ENCODE measurements around the gene KCNJ2.

KCNJ2 gene

DNA sequence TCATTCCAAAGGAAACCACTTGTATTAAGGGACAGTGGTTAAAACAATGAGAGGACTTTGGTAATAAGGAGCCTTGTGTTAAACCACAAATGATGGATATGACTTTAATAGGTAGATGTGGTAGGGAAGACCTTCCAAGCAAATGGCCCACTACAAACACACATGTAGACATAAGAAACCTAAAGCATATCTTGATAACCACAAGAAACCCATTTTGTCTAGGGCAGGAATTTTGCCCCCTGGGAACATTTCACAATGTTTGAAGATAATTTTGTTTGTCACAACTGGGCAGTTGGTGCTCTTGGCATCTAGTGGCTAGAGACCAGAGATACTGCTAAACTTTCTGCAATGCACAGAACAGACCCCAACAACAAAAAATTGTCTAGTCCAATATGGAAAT lies 25.8 kb downstream of the KCNJ2 start:
- H3K4me3 ChIP-seq (ENCODE audit: insufficient read depth, low read depth, low read length, poor library complexity, severe bottlenecking) = no peak overlapping the region
- H3K4me1 ChIP-seq (ENCODE audit: control insufficient read depth, insufficient read depth, low read length, poor library complexity, severe bottlenecking) = no peaks in the 10 kb centered on the region
- no peaks in the 10 kb centered on the region for H3K9me3 ChIP-seq (ENCODE audit: control insufficient read depth, low read length)
- H3K27ac ChIP-seq (ENCODE audit: insufficient read depth, low read length, poor library complexity, severe bottlenecking) = no peak overlapping the region
- no peak for DNase-seq
- no peaks in the 10 kb centered on the region for H3K27me3 ChIP-seq (replicated peaks; ENCODE audit: control insufficient read depth, insufficient read depth, low read length, poor library complexity, severe bottlenecking)
- H3K36me3 ChIP-seq (ENCODE audit: control insufficient read depth, insufficient read depth, low read length) = no peaks in the 10 kb centered on the region

DNA sequence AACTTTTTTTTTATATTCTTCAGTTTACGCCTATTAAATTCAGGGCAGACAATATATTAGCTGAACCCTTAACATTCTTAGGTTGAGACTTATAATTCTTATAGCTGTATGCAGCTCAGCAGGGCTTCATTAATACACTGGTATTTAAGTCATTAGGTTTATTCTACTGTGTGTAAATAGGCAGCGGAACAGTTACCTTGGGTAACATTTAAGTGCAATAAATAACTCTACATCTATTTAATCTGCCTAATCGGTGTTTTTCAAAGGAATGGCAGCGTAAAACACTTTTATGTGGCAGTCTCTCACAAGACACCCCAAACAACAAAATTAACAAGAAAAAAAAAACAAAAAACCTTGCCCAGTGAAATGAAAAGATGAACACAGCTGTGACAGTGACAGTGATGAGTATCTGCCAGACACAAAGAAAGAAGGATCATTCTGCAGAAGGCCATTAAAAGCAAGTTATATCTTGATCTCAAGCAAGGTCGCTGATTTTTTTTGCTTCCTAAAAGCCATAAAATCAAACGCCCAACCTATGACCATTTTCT lies 32.6 kb downstream of the KCNJ2 start:
- Histone ChIP-seq H3K27me3 (replicated peaks; ENCODE audit: control insufficient read depth, insufficient read depth, low read length, poor library complexity, severe bottlenecking) (no peaks in the 10 kb centered on the region), H3K4me1 (ENCODE audit: control insufficient read depth, insufficient read depth, low read length, poor library complexity, severe bottlenecking) (no peaks in the 10 kb centered on the region), H3K9me3 (ENCODE audit: control insufficient read depth, low read length) (no peaks in the 10 kb centered on the region), H3K36me3 (ENCODE audit: control insufficient read depth, insufficient read depth, low read length) (no peaks in the 10 kb centered on the region), H3K4me3 (ENCODE audit: insufficient read depth, low read depth, low read length, poor library complexity, severe bottlenecking) (no peak overlapping the region), H3K27ac (ENCODE audit: insufficient read depth, low read length, poor library complexity, severe bottlenecking) (no peak overlapping the region)
- no peak for DNase-seq

DNA sequence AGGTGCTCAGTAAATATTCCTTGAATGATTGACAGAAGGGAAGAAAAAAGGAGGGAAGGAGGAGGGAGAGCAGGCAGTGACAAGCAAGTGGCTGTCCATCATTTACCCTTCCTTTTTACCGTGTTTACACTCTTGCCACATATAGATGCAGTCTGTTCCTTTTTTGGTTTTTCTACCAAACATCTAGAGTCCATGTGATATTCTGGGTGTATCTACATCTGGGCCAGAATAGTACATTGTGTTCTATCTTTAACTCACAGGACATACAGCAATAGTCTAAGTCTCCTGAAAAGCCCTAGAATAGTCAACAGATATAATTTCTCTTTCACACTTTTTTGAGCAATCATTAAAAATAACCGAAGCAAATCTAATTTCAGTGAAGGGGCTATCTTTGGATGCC lies 33.5 kb downstream of the KCNJ2 start:
- Histone ChIP-seq H3K27me3 (replicated peaks; ENCODE audit: control insufficient read depth, insufficient read depth, low read length, poor library complexity, severe bottlenecking) (no peaks in the 10 kb centered on the region), H3K4me1 (ENCODE audit: control insufficient read depth, insufficient read depth, low read length, poor library complexity, severe bottlenecking) (no peaks in the 10 kb centered on the region), H3K36me3 (ENCODE audit: control insufficient read depth, insufficient read depth, low read length) (no peaks in the 10 kb centered on the region), H3K27ac (ENCODE audit: insufficient read depth, low read length, poor library complexity, severe bottlenecking) (no peak overlapping the region), H3K4me3 (ENCODE audit: insufficient read depth, low read depth, low read length, poor library complexity, severe bottlenecking) (no peak overlapping the region), H3K9me3 (ENCODE audit: control insufficient read depth, low read length) (no peaks in the 10 kb centered on the region)
- DNase-seq = no peak

DNA sequence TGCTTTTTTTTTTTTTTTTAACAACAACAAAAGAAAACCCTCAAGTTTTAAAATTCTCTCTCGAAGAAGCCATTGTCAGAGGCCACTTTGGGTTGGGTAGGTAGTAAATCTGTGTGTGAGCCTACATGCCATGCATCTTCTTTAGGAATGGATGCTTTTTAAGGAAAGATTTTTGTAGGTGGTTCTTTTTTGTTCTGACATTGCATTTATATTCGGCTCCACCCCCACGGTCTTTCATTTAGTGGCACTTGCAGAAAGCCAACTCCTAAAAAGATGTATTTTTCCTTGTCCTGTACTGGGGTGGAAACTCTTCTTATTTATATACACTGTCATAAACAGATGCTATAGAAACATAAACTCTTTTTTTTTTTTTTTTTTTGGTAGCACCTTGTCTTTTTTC lies 35.1 kb downstream of the KCNJ2 start:
- no peaks in the 10 kb centered on the region for H3K9me3 ChIP-seq (ENCODE audit: control insufficient read depth, low read length)
- H3K27ac ChIP-seq (ENCODE audit: insufficient read depth, low read length, poor library complexity, severe bottlenecking) = no peak overlapping the region
- H3K4me3 ChIP-seq (ENCODE audit: insufficient read depth, low read depth, low read length, poor library complexity, severe bottlenecking) = no peak overlapping the region
- no peaks in the 10 kb centered on the region for H3K36me3 ChIP-seq (ENCODE audit: control insufficient read depth, insufficient read depth, low read length)
- H3K27me3 ChIP-seq (replicated peaks; ENCODE audit: control insufficient read depth, insufficient read depth, low read length, poor library complexity, severe bottlenecking) = no peaks in the 10 kb centered on the region
- no peaks in the 10 kb centered on the region for H3K4me1 ChIP-seq (ENCODE audit: control insufficient read depth, insufficient read depth, low read length, poor library complexity, severe bottlenecking)
- no peak for DNase-seq

DNA sequence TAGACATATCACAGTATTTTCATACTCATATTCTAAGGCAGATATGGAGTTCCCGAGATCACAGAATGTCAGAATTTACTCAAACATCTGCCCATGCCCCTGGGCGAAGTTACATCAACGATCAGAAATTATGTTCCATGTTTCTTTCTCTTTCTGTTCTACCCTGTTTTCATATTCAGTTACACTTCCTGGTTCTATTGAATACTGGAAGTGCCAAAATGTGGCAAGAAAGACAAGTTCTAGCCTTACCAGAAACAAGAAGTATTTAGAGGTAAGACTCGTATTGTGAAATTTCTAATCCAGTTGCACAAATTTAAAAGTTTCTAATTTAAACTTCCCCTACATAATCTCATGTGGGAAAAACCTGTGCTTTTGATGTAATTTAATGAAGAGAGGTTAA lies 36.1 kb downstream of the KCNJ2 start:
- no peaks in the 10 kb centered on the region for H3K9me3 ChIP-seq (ENCODE audit: control insufficient read depth, low read length)
- no peaks in the 10 kb centered on the region for H3K4me1 ChIP-seq (ENCODE audit: control insufficient read depth, insufficient read depth, low read length, poor library complexity, severe bottlenecking)
- no peaks in the 10 kb centered on the region for H3K27me3 ChIP-seq (replicated peaks; ENCODE audit: control insufficient read depth, insufficient read depth, low read length, poor library complexity, severe bottlenecking)
- no peaks in the 10 kb centered on the region for H3K36me3 ChIP-seq (ENCODE audit: control insufficient read depth, insufficient read depth, low read length)
- no peak overlapping the region for H3K4me3 ChIP-seq (ENCODE audit: insufficient read depth, low read depth, low read length, poor library complexity, severe bottlenecking)
- H3K27ac ChIP-seq (ENCODE audit: insufficient read depth, low read length, poor library complexity, severe bottlenecking) = no peak overlapping the region
- DNase-seq = no peak

DNA sequence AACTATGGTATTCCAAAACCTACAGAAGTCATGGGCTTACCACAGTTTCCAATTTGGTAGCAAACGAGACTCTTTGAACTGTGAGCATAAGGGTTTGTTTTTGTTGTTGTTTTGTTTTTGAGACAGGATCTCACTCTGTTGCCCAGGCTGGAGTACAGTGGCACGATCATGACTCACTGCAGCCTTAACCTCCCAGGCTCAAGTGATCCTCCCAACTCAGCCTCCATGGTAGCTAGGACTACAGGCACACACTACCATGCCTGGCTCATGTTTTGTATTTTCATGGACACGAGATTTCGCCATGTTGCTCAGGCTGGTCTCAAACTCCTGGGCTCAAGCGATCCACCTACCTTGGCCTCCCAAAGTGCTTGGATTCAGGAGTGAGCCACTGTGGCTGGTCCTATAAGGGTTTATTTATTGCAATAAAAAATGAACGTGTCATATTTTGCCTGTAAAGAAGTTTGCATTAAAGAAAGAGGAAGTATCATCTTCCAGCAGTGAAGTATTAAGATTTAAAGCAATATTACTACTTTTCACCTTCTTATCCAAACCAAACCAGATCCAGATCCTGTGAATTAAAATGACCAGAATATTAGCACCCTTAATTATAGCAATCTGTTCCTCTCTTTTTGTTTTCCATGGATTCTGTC lies 37.2 kb downstream of the KCNJ2 start:
- DNase-seq = no peak
- Histone ChIP-seq H3K9me3 (ENCODE audit: control insufficient read depth, low read length) (no peaks in the 10 kb centered on the region), H3K36me3 (ENCODE audit: control insufficient read depth, insufficient read depth, low read length) (no peaks in the 10 kb centered on the region), H3K4me1 (ENCODE audit: control insufficient read depth, insufficient read depth, low read length, poor library complexity, severe bottlenecking) (no peaks in the 10 kb centered on the region), H3K27me3 (replicated peaks; ENCODE audit: control insufficient read depth, insufficient read depth, low read length, poor library complexity, severe bottlenecking) (no peaks in the 10 kb centered on the region), H3K27ac (ENCODE audit: insufficient read depth, low read length, poor library complexity, severe bottlenecking) (no peak overlapping the region), H3K4me3 (ENCODE audit: insufficient read depth, low read depth, low read length, poor library complexity, severe bottlenecking) (no peak overlapping the region)

DNA sequence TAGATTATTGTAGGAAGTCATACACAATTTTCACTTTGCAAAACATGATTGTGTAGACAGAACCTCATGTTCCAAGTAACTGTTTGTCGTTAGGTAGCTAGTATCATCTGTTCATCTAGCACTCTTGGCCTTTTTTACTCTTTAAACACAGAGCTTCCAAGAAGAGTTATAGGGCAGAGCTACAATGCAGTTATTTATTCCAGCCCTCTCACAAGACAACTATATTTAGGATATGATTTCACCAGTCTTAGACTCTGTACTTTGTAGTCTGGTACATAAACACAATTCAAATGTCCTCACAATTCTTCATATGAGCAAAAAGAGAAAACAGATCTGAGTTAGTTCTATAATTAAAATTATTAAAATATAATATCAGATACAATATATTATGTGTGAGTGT lies 37.9 kb downstream of the KCNJ2 start:
- no peaks in the 10 kb centered on the region for H3K4me1 ChIP-seq (ENCODE audit: control insufficient read depth, insufficient read depth, low read length, poor library complexity, severe bottlenecking)
- no peaks in the 10 kb centered on the region for H3K9me3 ChIP-seq (ENCODE audit: control insufficient read depth, low read length)
- no peak overlapping the region for H3K27ac ChIP-seq (ENCODE audit: insufficient read depth, low read length, poor library complexity, severe bottlenecking)
- no peak overlapping the region for H3K4me3 ChIP-seq (ENCODE audit: insufficient read depth, low read depth, low read length, poor library complexity, severe bottlenecking)
- no peak for DNase-seq
- no peaks in the 10 kb centered on the region for H3K27me3 ChIP-seq (replicated peaks; ENCODE audit: control insufficient read depth, insufficient read depth, low read length, poor library complexity, severe bottlenecking)
- H3K36me3 ChIP-seq (ENCODE audit: control insufficient read depth, insufficient read depth, low read length) = no peaks in the 10 kb centered on the region

DNA sequence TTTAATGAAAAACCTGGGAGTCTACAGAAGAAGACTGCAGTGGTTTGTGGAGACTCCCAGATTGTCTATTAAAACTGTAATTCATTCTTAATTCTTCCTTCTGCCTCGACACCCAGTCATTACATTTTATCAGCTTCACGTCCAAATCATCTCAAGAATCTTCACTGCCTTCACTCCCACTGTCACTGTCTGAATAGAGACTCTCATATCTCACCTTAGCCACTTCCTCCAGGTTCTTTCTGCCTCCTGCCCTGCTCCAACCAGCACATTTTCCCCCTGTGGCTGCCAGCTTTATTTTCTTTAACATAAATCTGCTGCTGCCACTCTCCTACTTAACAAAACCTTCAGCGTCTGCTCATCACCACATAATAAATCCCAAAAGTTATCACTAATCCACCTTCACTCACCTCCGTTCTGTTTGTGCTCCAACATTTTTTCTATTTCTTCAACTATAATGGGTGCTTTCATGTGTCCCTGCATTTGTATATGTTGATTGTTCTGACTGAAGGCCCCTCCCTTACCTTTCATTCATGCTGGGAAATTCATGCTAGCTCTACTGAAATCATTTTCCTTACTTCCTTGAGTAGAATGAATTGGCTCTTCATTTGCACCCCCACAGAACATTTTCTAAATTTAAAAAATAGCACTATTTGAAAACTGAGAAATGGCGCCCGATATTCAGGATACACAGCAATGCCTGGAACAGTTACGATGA lies 38.9 kb downstream of the KCNJ2 start:
- no peaks in the 10 kb centered on the region for H3K9me3 ChIP-seq (ENCODE audit: control insufficient read depth, low read length)
- DNase-seq = no peak
- H3K4me3 ChIP-seq (ENCODE audit: insufficient read depth, low read depth, low read length, poor library complexity, severe bottlenecking) = no peak overlapping the region
- H3K27ac ChIP-seq (ENCODE audit: insufficient read depth, low read length, poor library complexity, severe bottlenecking) = no peak overlapping the region
- H3K4me1 ChIP-seq (ENCODE audit: control insufficient read depth, insufficient read depth, low read length, poor library complexity, severe bottlenecking) = no peaks in the 10 kb centered on the region
- no peaks in the 10 kb centered on the region for H3K36me3 ChIP-seq (ENCODE audit: control insufficient read depth, insufficient read depth, low read length)
- H3K27me3 ChIP-seq (replicated peaks; ENCODE audit: control insufficient read depth, insufficient read depth, low read length, poor library complexity, severe bottlenecking) = no peaks in the 10 kb centered on the region

DNA sequence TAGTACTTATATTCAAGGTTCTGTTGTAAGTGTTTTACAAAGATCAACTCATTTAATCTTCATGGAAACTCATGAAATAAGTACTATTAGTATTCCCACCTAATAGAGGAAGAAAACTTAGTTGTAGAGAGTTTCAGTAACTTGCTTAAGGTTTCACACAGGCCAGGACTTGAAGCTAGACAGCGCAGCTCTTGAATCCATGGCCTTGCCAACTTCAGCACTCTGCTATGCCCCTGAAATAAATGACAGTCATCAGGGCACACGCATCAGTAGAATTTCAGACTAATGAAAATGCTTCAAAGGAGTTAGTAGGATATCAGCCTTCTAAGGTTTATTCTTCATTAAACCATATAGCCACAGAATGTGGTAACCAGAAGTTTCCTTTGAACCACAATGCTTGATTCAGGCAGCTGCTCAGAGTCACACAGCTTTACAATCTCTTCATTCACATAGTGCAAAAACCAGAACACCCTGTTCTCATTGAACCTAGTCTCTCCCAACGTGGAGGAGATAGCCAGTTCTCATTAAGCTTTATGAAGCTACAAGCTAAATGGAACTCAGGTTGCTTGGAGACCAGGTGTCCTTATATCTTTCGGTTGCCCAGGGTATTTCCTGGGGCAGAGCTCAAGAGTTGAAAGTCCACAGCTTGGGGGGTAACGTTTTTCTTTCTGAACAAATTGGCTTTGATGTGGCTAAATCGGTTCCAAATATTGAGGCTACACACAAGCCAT lies 39.7 kb downstream of the KCNJ2 start:
- H3K27ac ChIP-seq (ENCODE audit: insufficient read depth, low read length, poor library complexity, severe bottlenecking) = no peak overlapping the region
- no peak for DNase-seq

DNA sequence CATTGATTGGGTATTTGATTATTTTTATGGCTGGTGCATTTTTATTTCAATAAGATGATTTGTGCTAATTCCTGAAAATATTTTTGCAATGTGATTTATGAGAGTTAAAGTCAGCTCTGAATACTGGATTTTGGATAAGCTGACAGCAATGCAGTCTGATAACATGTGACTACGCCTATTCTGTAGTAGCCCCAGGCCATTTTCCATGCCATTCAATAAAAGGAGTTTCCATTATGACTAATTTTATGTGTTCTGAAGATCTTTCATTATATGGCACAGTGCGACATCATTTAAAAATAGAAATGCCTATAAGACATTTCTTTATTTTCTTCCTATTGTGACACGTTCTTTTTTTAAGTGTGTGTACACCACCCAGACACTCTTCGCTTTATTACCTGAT lies 46.3 kb downstream of the KCNJ2 start:
- no peaks in the 10 kb centered on the region for H3K36me3 ChIP-seq (ENCODE audit: control insufficient read depth, insufficient read depth, low read length)
- no peaks in the 10 kb centered on the region for H3K27me3 ChIP-seq (replicated peaks; ENCODE audit: control insufficient read depth, insufficient read depth, low read length, poor library complexity, severe bottlenecking)
- no peaks in the 10 kb centered on the region for H3K9me3 ChIP-seq (ENCODE audit: control insufficient read depth, low read length)
- no peak overlapping the region for H3K4me3 ChIP-seq (ENCODE audit: insufficient read depth, low read depth, low read length, poor library complexity, severe bottlenecking)
- H3K4me1 ChIP-seq (ENCODE audit: control insufficient read depth, insufficient read depth, low read length, poor library complexity, severe bottlenecking) = no peaks in the 10 kb centered on the region
- DNase-seq = no peak
- H3K27ac ChIP-seq (ENCODE audit: insufficient read depth, low read length, poor library complexity, severe bottlenecking) = no peak overlapping the region

More for the DNA sequence above, 39.7 kb downstream of the KCNJ2 start:
- no peaks in the 10 kb centered on the region for H3K36me3 ChIP-seq (ENCODE audit: control insufficient read depth, insufficient read depth, low read length)
- H3K27me3 ChIP-seq (replicated peaks; ENCODE audit: control insufficient read depth, insufficient read depth, low read length, poor library complexity, severe bottlenecking) = no peaks in the 10 kb centered on the region
- H3K9me3 ChIP-seq (ENCODE audit: control insufficient read depth, low read length) = no peaks in the 10 kb centered on the region
- no peak overlapping the region for H3K4me3 ChIP-seq (ENCODE audit: insufficient read depth, low read depth, low read length, poor library complexity, severe bottlenecking)
- H3K4me1 ChIP-seq (ENCODE audit: control insufficient read depth, insufficient read depth, low read length, poor library complexity, severe bottlenecking) = no peaks in the 10 kb centered on the region

Data from effector memory CD4-positive, alpha-beta T cell (primary cell).